SK-N-SH (cell line): ENCODE results near the gene ACLY. TPM values are rescaled to one million over a fixed set of nuclear protein-coding genes. Genes with fewer than 3 reads are reported as not detected.

ENCODE experiments used
- CTCF ChIA-PET: fragments of 300-600, 350-600 bp; formaldehyde crosslinking; extraction: SDS; loops from one replicate; lab custom pipeline; 2021; lab: Yijun Ruan, JAX
- POLR2A ChIA-PET: fragments of 350-600 bp; sonication (Branson Sonifier 250); formaldehyde crosslinking; extraction: SDS; loops from one replicate; lab custom pipeline; 2020; ENCODE audit warnings: antibody characterized with exemption, inconsistent platforms; lab: Yijun Ruan, JAX
- DNase-seq: peaks from one replicate; pipeline ENCODE4 v3.0.0; 2012
- H2AFZ ChIP-seq: fragments of 200-600 bp; sonication (generic); 2 replicates; pipeline ENCODE4 v1.8.1; 2016; ENCODE audit warnings: antibody characterized with exemption, mild to moderate bottlenecking, low read depth
- H3F3A ChIP-seq: fragments of 200-600 bp; sonication (generic); replicated peaks from 2 replicates; pipeline ENCODE3; 2016; ENCODE audit warnings: antibody characterized with exemption, mild to moderate bottlenecking; ENCODE audit not compliant: insufficient read depth
- H3K27ac ChIP-seq, 2 experiments: fragments of 200-500 bp in 1 of 2; fragments of 200-600 bp in 1 of 2; sonication (Bioruptor generic) in 1 of 2; sonication (generic), shearing (Covaris generic) in 1 of 2; 2 replicates each; pipeline versions ENCODE4 v1.5.1 to v1.6.1; 2014 to 2016; ENCODE audit warnings: low read depth in 2 of 2, inconsistent platforms in 1 of 2, low read length in 1 of 2, mild to moderate bottlenecking in 1 of 2, mixed read lengths in 1 of 2
- H3K27me3 ChIP-seq: fragments of 200-600 bp; sonication (generic), shearing (Covaris generic); 2 replicates; pipeline ENCODE4 v1.6.1; 2016; ENCODE audit warnings: mixed run types; ENCODE audit not compliant: insufficient read depth
- H3K36me3 ChIP-seq, 2 experiments: fragments of 200-500 bp in 1 of 2; fragments of 200-600 bp in 1 of 2; sonication (Bioruptor generic) in 1 of 2; sonication (generic) in 1 of 2; replicated peaks in 1 of 2; 2 replicates each; pipeline versions ENCODE3 to v1.5.1; 2014 to 2016; ENCODE audit warnings: low read length in 1 of 2, mild to moderate bottlenecking in 1 of 2; ENCODE audit not compliant: insufficient read depth in 2 of 2, control insufficient read depth in 1 of 2
- H3K4me1 ChIP-seq, 2 experiments: fragments of 200-500 bp in 1 of 2; fragments of 200-600 bp in 1 of 2; sonication (Bioruptor generic) in 1 of 2; sonication (generic), shearing (Covaris generic) in 1 of 2; 2 replicates each; pipeline versions ENCODE4 v1.5.1 to v1.6.1; 2014 to 2016; ENCODE audit warnings: low read depth in 1 of 2, low read length in 1 of 2, mixed run types in 1 of 2; ENCODE audit not compliant: insufficient read depth in 2 of 2, control insufficient read depth in 1 of 2
- H3K4me2 ChIP-seq: fragments of 200-600 bp; sonication (generic), shearing (Covaris generic); 2 replicates; pipeline ENCODE4 v1.6.1; 2017; ENCODE audit warnings: mixed run types
- H3K4me3 ChIP-seq, 2 experiments: fragments of 200-500 bp in 1 of 2; fragments of 200-600 bp in 1 of 2; sonication (Bioruptor generic) in 1 of 2; sonication (generic), shearing (Covaris generic) in 1 of 2; 2 replicates each; pipeline versions ENCODE4 v1.5.1 to v1.8.1; 2014 to 2016; ENCODE audit warnings: low read depth in 2 of 2, inconsistent platforms in 1 of 2, low read length in 1 of 2, mild to moderate bottlenecking in 1 of 2, mixed read lengths in 1 of 2, moderate library complexity in 1 of 2
- H3K79me2 ChIP-seq: fragments of 200-600 bp; sonication (generic); 2 replicates; pipeline ENCODE4 v1.8.1; 2017; ENCODE audit warnings: mild to moderate bottlenecking; ENCODE audit not compliant: insufficient read depth
- H3K9ac ChIP-seq: fragments of 200-600 bp; sonication (generic); 2 replicates; pipeline ENCODE4 v1.6.1; 2017; ENCODE audit warnings: mixed run types
- H3K9me2 ChIP-seq: fragments of 200-600 bp; sonication (generic); 2 replicates; pipeline ENCODE4 v1.6.1; 2017; ENCODE audit warnings: mixed run types
- H3K9me3 ChIP-seq: fragments of 200-600 bp; sonication (generic); 2 replicates; pipeline ENCODE4 v1.6.1; 2017; ENCODE audit warnings: mixed run types, mild to moderate bottlenecking, moderate library complexity
- H4K20me1 ChIP-seq: fragments of 200-600 bp; sonication (generic); 2 replicates; pipeline ENCODE4 v1.6.1; 2017; ENCODE audit warnings: mild to moderate bottlenecking, mixed run types; ENCODE audit not compliant: insufficient read depth
- CHD2 ChIP-seq: fragments of 150-350 bp; IDR thresholded peaks from 2 replicates; pipeline ENCODE4 v1.6.1; 2018; ENCODE audit warnings: low read length; ENCODE audit not compliant: partially characterized antibody
- ELF1 ChIP-seq: IDR thresholded peaks from 2 replicates; pipeline ENCODE4 v1.4.0; 2012
- IRF3 ChIP-seq: fragments of 150-350 bp; IDR thresholded peaks from 2 replicates; pipeline ENCODE4 v1.6.1; 2016; ENCODE audit warnings: mild to moderate bottlenecking, low read depth, low read length
- MXI1 ChIP-seq: IDR thresholded peaks from 2 replicates; pipeline ENCODE4 v1.6.1; 2012; ENCODE audit warnings: mild to moderate bottlenecking, low read depth, low read length, improper control_type of control experiment
- NFIC ChIP-seq: IDR thresholded peaks from 2 replicates; pipeline ENCODE4 v1.4.0; 2012; ENCODE audit warnings: borderline replicate concordance
- POLR2AphosphoS5 ChIP-seq: IDR thresholded peaks from 2 replicates; pipeline ENCODE4 v1.6.1; 2012; ENCODE audit warnings: low read depth, low read length
- RAD21 ChIP-seq: IDR thresholded peaks from 2 replicates; pipeline ENCODE4 v1.6.1; 2012; ENCODE audit warnings: mild to moderate bottlenecking, low read length
- RFX5 ChIP-seq: IDR thresholded peaks from 2 replicates; pipeline ENCODE4 v1.6.1; 2012; ENCODE audit warnings: mild to moderate bottlenecking, improper control_type of control experiment, low read length
- SIN3A ChIP-seq: IDR thresholded peaks from 2 replicates; pipeline ENCODE4 v1.6.1; 2012; ENCODE audit warnings: low read depth, mild to moderate bottlenecking, low read length, moderate library complexity, borderline replicate concordance
- TCF12 ChIP-seq: IDR thresholded peaks from 2 replicates; pipeline ENCODE4 v1.4.0; 2012
- USF1 ChIP-seq: IDR thresholded peaks from 2 replicates; pipeline ENCODE4 v1.4.0; 2012; ENCODE audit warnings: low read depth, borderline replicate concordance
- ZBTB33 ChIP-seq: IDR thresholded peaks from 2 replicates; pipeline ENCODE4 v1.4.0; 2012; ENCODE audit warnings: low read depth, borderline replicate concordance
- WGBS: methylation state at CpG from one replicate; pipeline ENCODE4 v1.1.6; 2017; ENCODE audit warnings: low lambda C conversion rate; 5-methylcytosine and 5-hydroxymethylcytosine counted together
- polyA plus RNA-seq, 3 experiments: library from polyadenylated mRNA; depleted of rRNA; stranded (reverse); fragments of >200 nt; gene quantifications; 2 replicates each; pipeline ENCODE4 v1.2.3, GENCODE V29; 2012

The ACLY gene
- polyA plus RNA-seq, 1 of the 3 experiments (the other 2 are of a cell fraction), result 163 TPM

GRCh38 chr17:41942626-41943373 is 24.0 kb upstream of the ACLY start:
- POLR2A ChIA-PET, result no interaction called here
- no peak for DNase-seq
- Histone ChIP-seq H3K9me3 (no peaks in the 10 kb centered on the region), H4K20me1 (no peaks in the 10 kb centered on the region), H2AFZ (no peak overlapping the region), H3K79me2 (no peaks in the 10 kb centered on the region), H3F3A (no peaks in the 10 kb centered on the region)
- CTCF ChIA-PET, result interaction anchor here (1.0 to 2.2 kb wide), 3 partner anchors 17 to 77 kb away, joined by 3 to 7 read pairs (median 3); no protein-coding TSS in a partner anchor
- TF ChIP-seq MXI1, result no peak
- TF ChIP-seq, all 33 proteins: peak for 0
- peaks cover 0 to 24% of the 10 kb centered on the region in 2 experiments; a peak in 1 of 4 replicates for H3K4me1 ChIP-seq
- H3K4me3 ChIP-seq, result no peak overlapping the region
- H3K27ac ChIP-seq, result no peak overlapping the region
- H3K9ac ChIP-seq, result no peak overlapping the region
- H3K9me2 ChIP-seq, result no peaks in the 10 kb centered on the region
- H3K27me3 ChIP-seq, result no peaks in the 10 kb centered on the region
- peaks cover 0 to 7% of the 10 kb centered on the region in 2 experiments for H3K36me3 ChIP-seq
- WGBS, result 92% methylated on average over 8 of the region's 8 CpGs
- H3K4me2 ChIP-seq, result no peak overlapping the region

- H4K20me1 ChIP-seq, result no peaks in the 10 kb centered on the region
- H3K36me3 ChIP-seq, result peaks cover 7 to 10% of the 10 kb centered on the region in 2 experiments
- no peak overlapping the region for H3K4me2 ChIP-seq
- CTCF ChIA-PET, result interaction anchor here (2.2 kb wide), 1 partner anchor 18 kb away, joined by 7 read pairs; no protein-coding TSS in a partner anchor
- H3K9me2 ChIP-seq, result no peaks in the 10 kb centered on the region
- no peaks in the 10 kb centered on the region for H3K27me3 ChIP-seq
- H3K9ac ChIP-seq, result no peak overlapping the region
- no peaks in the 10 kb centered on the region for H3K9me3 ChIP-seq
- no peak for DNase-seq
- WGBS, result 88% methylated on average over 5 of the region's 5 CpGs
- no peaks in the 10 kb centered on the region for H3F3A ChIP-seq
- no peak overlapping the region for H3K27ac ChIP-seq
- no peak overlapping the region for H2AFZ ChIP-seq
- H3K79me2 ChIP-seq, result no peaks in the 10 kb centered on the region
- TF ChIP-seq RAD21 (no peak), MXI1 (no peak), ZBTB33 (no peak), TCF12 (no peak), RFX5 (no peak), USF1 (no peak), CHD2 (no peak), POLR2AphosphoS5 (no peak), ELF1 (no peak), IRF3 (no peak), SIN3A (no peak), NFIC (no peak)
- TF ChIP-seq, all 33 proteins: peak for 0
- POLR2A ChIA-PET, result no interaction called here
- peaks cover 0 to 27% of the 10 kb centered on the region in 2 experiments; a peak in 1 of 4 replicates for H3K4me1 ChIP-seq
- H3K4me3 ChIP-seq, result no peak overlapping the region
These were observed 22.4 kb upstream of the ACLY start for GRCh38 chr17:41941168-41941567.
